ENCODE data around the gene ST3GAL6.

Gene ST3GAL6

GRCh38 chr3:98741121-98741716 lies 21.9 kb upstream of the ST3GAL6 start:
- no peak for DNase-seq

- no peak for DNase-seq
Measured at GRCh38 chr3:98743071-98743470, 20.1 kb upstream of the ST3GAL6 start.

DNA sequence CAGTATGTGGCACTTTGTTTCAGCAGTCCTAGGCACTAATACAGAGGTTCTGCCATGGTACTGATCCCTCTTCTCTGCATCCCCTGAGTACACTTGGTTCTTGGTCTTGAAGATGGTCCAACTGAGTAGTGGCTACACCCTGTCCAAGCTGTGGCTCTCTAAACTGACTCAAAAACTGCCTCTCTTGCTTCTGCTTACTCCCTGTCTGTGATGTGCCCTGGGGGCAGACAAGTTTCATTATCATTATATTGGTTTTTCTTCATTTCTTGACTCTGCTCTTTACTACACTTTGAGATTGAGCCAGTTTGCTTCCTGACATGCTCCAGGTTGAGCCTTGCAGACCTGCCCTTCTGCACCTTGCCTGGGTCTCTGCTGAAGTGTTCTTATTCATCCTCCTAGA lies 18.9 kb upstream of the ST3GAL6 start:
- DNase-seq = no peak

GRCh38 chr3:98745718-98746117 lies 17.4 kb upstream of the ST3GAL6 start:
- DNase-seq = no peak

DNA sequence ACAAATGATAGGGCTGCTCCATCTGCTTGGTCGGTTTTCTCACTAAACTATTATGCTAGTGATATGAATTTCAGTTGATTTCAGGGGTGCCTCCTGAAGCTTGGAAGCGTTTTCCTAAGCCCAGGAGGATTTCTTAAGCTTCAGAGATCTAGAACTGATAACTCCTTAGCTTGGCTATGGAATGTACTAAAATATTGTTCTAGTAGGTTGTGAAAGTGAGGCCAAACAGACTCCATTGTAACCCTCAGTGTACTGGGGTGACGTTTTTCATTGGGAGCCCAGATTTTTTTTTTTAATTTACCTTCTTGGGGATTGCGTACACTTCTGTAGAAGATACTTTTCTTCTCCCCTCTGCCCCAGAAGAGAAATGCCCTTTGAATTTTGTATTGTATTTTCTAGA lies 17.0 kb upstream of the ST3GAL6 start:
- no peak for DNase-seq

DNA sequence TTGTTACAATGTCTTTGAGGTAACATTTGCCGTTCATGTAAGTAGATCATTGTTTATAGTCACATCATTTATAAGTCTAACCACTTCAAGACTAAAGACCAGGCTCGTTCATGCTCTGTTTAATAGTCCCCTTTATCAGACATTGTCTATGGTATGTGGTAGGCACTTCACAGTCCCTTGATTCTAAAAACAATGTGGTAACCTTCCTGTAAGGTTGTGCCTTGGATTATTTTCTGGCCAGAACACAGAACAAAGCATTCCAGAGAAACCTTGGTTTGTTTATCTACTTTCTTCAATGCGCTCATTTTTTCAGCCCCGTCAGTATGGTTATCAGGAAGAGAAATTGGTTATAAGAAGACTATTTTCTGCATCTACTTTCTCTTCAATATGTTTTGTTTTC lies 16.3 kb upstream of the ST3GAL6 start:
- DNase-seq = no peak

DNA sequence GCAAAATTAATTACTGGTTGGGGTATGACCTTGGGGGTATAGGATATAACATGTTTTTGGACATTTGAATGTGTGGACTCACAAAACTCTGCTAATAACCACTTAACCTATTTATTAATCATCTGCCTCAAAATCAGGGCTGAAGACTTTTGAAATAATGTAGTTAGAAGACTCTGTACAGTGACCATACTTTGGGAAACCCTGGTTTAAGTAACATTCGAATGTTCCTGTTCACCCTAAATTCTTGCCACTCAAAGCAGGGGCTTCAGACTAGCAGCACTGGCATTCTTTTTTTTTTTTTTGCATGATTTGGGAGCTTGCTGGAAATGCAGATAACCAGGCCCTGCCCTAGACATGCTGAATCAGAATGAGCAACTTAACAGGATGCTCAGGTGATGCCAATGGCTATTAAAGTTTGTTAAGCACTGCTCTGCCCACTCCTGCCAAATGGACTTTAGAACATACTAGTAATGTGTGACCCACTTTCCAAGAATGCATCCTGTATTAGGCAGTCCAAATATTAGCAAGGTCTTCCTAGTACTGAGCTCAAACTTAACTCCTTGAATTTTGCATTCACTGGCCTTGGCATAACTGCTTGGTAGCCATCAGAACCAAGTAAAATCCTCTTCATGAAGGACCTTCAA lies 12.7 kb upstream of the ST3GAL6 start:
- no peak for DNase-seq

DNA sequence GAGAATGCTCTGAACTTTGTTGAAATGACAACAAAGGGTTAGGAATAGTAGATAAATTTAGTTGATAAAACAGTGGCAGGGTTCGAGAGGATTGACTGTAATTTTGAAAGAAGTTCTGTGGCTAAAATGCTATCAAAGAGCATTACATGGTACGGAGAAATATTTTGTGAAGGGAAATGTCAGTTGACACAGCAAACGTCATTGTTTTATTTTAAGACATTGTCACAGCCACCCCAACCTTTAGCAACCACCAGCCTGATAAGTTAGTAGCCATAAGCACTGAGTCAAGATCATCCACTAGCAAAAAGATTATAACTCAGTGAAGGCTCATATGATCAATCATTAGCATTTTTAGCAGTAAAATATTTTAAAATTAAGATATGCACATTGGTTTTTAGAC lies 8.7 kb upstream of the ST3GAL6 start:
- no peak for DNase-seq

GRCh38 chr3:98755601-98756000 lies 7.5 kb upstream of the ST3GAL6 start:
- no peak for DNase-seq

- DNase-seq = no peak
Measured at GRCh38 chr3:98759629-98760028, 3.5 kb upstream of the ST3GAL6 start.

GRCh38 chr3:98761643-98762229 lies 1.4 kb upstream of the ST3GAL6 start:
- DNase-seq = no peak

DNA sequence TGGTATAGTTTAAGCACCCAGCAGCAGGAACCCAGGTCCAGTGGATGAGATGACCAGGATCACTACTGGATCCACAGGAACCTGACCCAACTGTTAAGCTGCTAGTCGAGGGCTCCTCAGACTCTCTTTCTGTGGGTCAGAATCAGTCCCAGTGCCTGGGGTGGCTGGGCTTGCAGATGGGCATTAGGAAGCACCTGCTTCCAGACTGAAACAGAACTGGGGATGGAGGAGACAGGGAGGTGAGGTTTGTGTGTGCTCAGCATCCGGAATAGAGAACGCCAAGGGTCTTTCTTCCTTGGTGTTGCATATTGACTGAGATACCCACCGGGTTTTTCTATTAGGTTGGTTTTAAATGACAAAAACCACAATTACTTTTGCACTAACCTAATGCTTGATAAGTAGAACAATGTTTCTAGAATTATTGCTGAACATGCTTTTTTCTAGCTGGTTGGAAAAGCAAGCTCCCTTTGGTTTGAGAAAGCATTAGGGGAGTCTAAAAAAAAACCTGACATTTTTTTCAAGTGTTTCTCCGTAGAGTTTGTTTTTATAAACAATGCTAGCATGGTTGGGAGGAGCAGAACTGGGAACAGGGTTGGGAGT lies 779 bp downstream of the ST3GAL6 start:
- no peak for DNase-seq

DNA sequence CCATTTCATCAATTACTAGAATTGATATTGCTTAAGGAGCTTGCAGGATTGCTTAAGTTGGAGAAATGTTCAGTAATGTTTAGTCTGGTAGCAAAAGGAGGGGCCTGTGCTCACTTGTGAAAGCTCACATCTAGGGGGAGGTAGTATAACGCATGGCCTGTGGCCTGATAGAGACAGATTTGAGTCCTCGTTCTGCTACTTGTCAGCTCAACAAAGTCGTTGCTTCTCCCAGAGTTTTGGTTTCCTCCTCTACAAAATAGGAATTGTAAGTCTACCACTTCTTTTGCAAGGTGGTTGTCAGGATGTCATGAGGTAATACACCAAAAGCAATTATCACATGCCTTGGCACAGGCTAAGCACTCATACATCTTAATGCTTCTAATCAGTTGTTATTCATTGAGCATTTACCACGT lies 1.3 kb downstream of the ST3GAL6 start:
- no peak for DNase-seq

GRCh38 chr3:98765721-98766120 lies 2.6 kb downstream of the ST3GAL6 start:
- no peak for DNase-seq

DNA sequence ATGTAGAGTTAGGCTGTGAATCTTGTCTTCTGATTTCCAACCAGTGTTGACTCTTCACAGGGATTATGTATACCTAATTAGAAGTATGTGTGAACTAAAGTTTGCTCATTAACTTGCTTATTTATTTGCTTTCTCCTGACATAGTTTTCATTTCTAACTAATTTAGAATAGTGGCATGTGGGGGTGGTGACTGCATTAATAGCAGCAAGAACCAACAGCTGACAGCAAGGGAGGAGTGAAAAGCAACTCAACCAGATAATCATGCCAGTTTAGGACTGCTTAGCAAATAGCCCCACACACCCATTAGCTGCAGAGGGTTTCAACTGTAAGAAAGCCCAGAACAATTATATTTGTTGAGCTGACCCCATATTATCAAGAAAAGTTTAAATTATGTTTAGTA lies 3.8 kb downstream of the ST3GAL6 start:
- no peak for DNase-seq

DNA sequence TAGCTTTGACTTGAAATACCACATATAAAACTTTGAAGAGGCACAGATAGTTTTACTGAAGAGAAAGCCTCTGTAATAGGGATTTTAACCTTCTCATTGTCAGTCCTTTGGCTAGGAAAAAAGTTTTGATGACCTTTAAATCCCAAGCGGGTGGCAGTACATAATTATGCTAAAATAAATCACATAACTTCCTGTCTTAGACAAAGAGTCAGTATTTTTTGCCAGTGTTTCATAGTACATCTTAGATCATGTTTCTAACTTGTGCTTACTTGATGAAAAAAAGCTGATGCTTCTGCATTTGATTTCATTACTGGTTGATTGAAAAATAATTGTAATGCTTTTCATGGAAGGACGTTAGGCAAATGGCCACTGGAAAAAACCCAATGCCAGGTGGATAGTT lies 5.8 kb downstream of the ST3GAL6 start:
- DNase-seq = no peak

- DNase-seq = no peak
Measured at GRCh38 chr3:98769448-98769847, 6.3 kb downstream of the ST3GAL6 start.

- no peak for DNase-seq
Measured at GRCh38 chr3:98770261-98771039, 7.3 kb downstream of the ST3GAL6 start.

DNA sequence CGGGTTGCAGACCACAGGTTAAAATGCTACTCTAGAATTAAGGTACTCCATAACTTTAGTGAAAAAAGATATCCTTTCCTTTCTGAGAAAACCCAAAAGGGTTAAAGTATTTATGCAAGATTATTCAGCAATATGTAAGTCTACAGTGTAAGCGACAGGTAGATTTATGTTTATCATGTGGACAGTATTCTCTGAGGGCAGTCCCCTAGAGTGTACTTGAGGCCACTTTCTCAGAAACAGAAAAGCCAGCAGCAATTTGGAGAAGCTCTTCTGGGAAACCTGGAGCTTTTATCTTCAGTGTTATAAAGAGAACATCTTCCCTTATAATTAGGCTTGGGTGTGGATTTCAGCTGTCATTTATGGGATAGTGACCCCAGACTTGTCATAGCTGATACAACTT lies 8.9 kb downstream of the ST3GAL6 start:
- DNase-seq = no peak

GRCh38 chr3:98775459-98776139 lies 12.5 kb downstream of the ST3GAL6 start:
- no peak for DNase-seq

- DNase-seq = no peak
Measured at GRCh38 chr3:98776140-98776493, 13.0 kb downstream of the ST3GAL6 start.

GRCh38 chr3:98777286-98777685 lies 14.1 kb downstream of the ST3GAL6 start:
- no peak for DNase-seq

- no peak for DNase-seq
Measured at GRCh38 chr3:98777801-98778220, 14.7 kb downstream of the ST3GAL6 start.

Measured in NCI-H1092 treated with DMSO at 0.1 percent for 48 hours (cell line).